Esophagus squamous epithelium (tissue), 5 donors: ENCODE measurements around the gene HSPB2. TPM values are rescaled to one million over a fixed set of nuclear protein-coding genes. Genes with fewer than 3 reads are reported as not detected.

Source experiments
- DNase-seq: peaks from one replicate; lab custom pipeline; 2025; lab: John Stamatoyannopoulos, UW
- H3K27ac ChIP-seq, 4 donors: fragments of 200-600 bp; sonication (generic); one replicate each; pipeline ENCODE4 v1.5.1; 2016 to 2019; ENCODE audit warnings: mild to moderate bottlenecking in 1 of 4
- H3K27me3 ChIP-seq, 4 donors: fragments of 200-600 bp; sonication (generic); 1 replicate in 3 of 4; 2 replicates in 1 of 4; pipeline versions ENCODE4 v1.5.1 to v1.6.0; 2017 to 2021; ENCODE audit warnings: antibody characterized with exemption in 1 of 4
- H3K36me3 ChIP-seq, 3 donors: fragments of 200-600 bp; sonication (generic); one replicate each; pipeline ENCODE4 v1.5.1; 2016 to 2019
- H3K4me1 ChIP-seq, 3 donors: fragments of 200-600 bp; sonication (generic); one replicate each; pipeline ENCODE4 v1.5.1; 2017 to 2019
- H3K4me3 ChIP-seq, 4 donors: fragments of 200-600 bp; sonication (generic); 1 replicate in 3 of 4; 2 replicates in 1 of 4; pipeline ENCODE4 v1.5.1; 2016 to 2019; ENCODE audit warnings: mild to moderate bottlenecking in 2 of 4, moderate library complexity in 1 of 4
- H3K9me3 ChIP-seq, 3 donors: fragments of 200-600 bp; sonication (generic); one replicate each; pipeline ENCODE4 v1.5.1; 2016 to 2019
- CTCF ChIP-seq, 6 experiments: fragments of 450-650 bp in 4 of 6; fragments of 200-600 bp in 2 of 6; sonication (generic) in 2 of 6; IDR thresholded peaks; one replicate each; pipeline ENCODE4 v1.5.1; 2016 to 2019; ENCODE audit warnings: antibody characterized with exemption in 6 of 6, mild to moderate bottlenecking in 4 of 6, moderate library complexity in 4 of 6
- POLR2A ChIP-seq, 4 donors: fragments of 450-650 bp; IDR thresholded peaks; one replicate each; pipeline ENCODE4 v1.6.1; 2017; ENCODE audit warnings: antibody characterized with exemption in 4 of 4, mild to moderate bottlenecking in 4 of 4, moderate library complexity in 3 of 4
- WGBS, 2 donors: methylation state at CpG; one replicate each; pipeline ENCODE4 v1.1.5; 2018; 5-methylcytosine and 5-hydroxymethylcytosine counted together
- intact Hi-C: fragments of 100-400 bp; cut with DNase I; formaldehyde crosslinking; loops from one replicate; pipeline ENCODE4 v1.15.0; 2022
- total RNA-seq, 4 donors: library from RNA; depleted of rRNA; stranded (reverse); fragments of >200 nt; gene quantifications; one replicate each; pipeline ENCODE4 v1.1.0, GENCODE V29; 2016
- donor health status: DM: yes; HTN: yes; CAD: no.

The HSPB2 gene
- total RNA-seq, 4 donors from 2014 or later: 0.19 TPM; not detected in 3

GRCh38 chr11:111944651-111945051 lies 32.1 kb downstream of the HSPB2 start:
- no peak for DNase-seq
- intact Hi-C loops: loop anchor here (5.0 kb wide), 1 partner anchor 33 kb away; no protein-coding TSS in a partner anchor
- peak overlapping the region; percentile 24 to 71 (median 63) for H3K27ac ChIP-seq
- no peak for TF ChIP-seq POLR2A (IDR thresholded peaks at IDR 0.05)
- TF ChIP-seq CTCF (IDR thresholded peaks at IDR 0.05): no peak
- H3K9me3 ChIP-seq: no peaks in the 10 kb centered on the region
- 49 to 62% methylated on average over 5 of the region's 5 CpGs for WGBS, 2 donors
- no peak overlapping the region for H3K4me3 ChIP-seq
- H3K36me3 ChIP-seq: no peaks in the 10 kb centered on the region
- H3K27me3 ChIP-seq: no peaks in the 10 kb centered on the region
- peaks cover 0 to 28% (median 16%) of the 10 kb centered on the region in 3 donors for H3K4me1 ChIP-seq

GRCh38 chr11:111945198-111945597 lies 32.7 kb downstream of the HSPB2 start:
- peaks cover 0 to 28% (median 12%) of the 10 kb centered on the region in 3 donors for H3K4me1 ChIP-seq
- intact Hi-C loops: no loop called here
- no peaks in the 10 kb centered on the region for H3K27me3 ChIP-seq
- H3K36me3 ChIP-seq: no peaks in the 10 kb centered on the region
- TF ChIP-seq POLR2A (IDR thresholded peaks at IDR 0.05) (no peak), CTCF (IDR thresholded peaks at IDR 0.05) (no peak)
- H3K9me3 ChIP-seq: no peaks in the 10 kb centered on the region
- peak overlapping the region; percentile 24 to 71 (median 63) for H3K27ac ChIP-seq
- DNase-seq: no peak
- H3K4me3 ChIP-seq: no peak overlapping the region
- 56 to 73% methylated on average over 1 of the region's 1 CpG for WGBS, 2 donors

- intact Hi-C loops: no loop called here
- H3K9me3 ChIP-seq: no peaks in the 10 kb centered on the region
- H3K4me3 ChIP-seq: no peak overlapping the region
- no peak overlapping the region for H3K27ac ChIP-seq
- peaks cover 0 to 28% (median 12%) of the 10 kb centered on the region in 3 donors for H3K4me1 ChIP-seq
- WGBS, 2 donors: 31 to 42% methylated on average over 2 of the region's 3 CpGs
- DNase-seq: no peak
- H3K36me3 ChIP-seq: no peaks in the 10 kb centered on the region
- no peak for TF ChIP-seq CTCF (IDR thresholded peaks at IDR 0.05)
- no peak for TF ChIP-seq POLR2A (IDR thresholded peaks at IDR 0.05)
- H3K27me3 ChIP-seq: no peaks in the 10 kb centered on the region
These were observed 34.0 kb downstream of the HSPB2 start for GRCh38 chr11:111946499-111946898.

- Histone ChIP-seq H3K27me3 (no peaks in the 10 kb centered on the region), H3K4me1 (peaks cover 0 to 23% (median 12%) of the 10 kb centered on the region in 3 donors), H3K36me3 (no peaks in the 10 kb centered on the region), H3K9me3 (no peaks in the 10 kb centered on the region), H3K4me3 (no peak overlapping the region), H3K27ac (peak overlapping the region in 1 of 4 donors; percentile 21)
- intact Hi-C loops: no loop called here
- DNase-seq: no peak
- TF ChIP-seq CTCF (IDR thresholded peaks at IDR 0.05): no peak
- no peak for TF ChIP-seq POLR2A (IDR thresholded peaks at IDR 0.05)
These were observed 34.6 kb downstream of the HSPB2 start for GRCh38 chr11:111947143-111947542.

GRCh38 chr11:111949519-111950426 lies 37.2 kb downstream of the HSPB2 start:
- intact Hi-C loops: no loop called here
- H3K36me3 ChIP-seq: no peaks in the 10 kb centered on the region

More at GRCh38 chr11:111949519-111950426, 37.2 kb downstream of the HSPB2 start:
- TF ChIP-seq POLR2A (IDR thresholded peaks at IDR 0.05) (no peak), CTCF (IDR thresholded peaks at IDR 0.05) (no peak)
- Histone ChIP-seq H3K9me3 (no peaks in the 10 kb centered on the region), H3K4me3 (no peak overlapping the region), H3K27me3 (no peaks in the 10 kb centered on the region), H3K4me1 (peaks cover 0 to 11% (median 7%) of the 10 kb centered on the region in 3 donors), H3K27ac (no peak overlapping the region)
- WGBS, 2 donors: 53 to 58% methylated on average over 7 of the region's 7 CpGs
- DNase-seq: no peak
